HEK293 (cell line): ENCODE measurements around the gene PCBP1.

Source experiments
- YY1 ChIP-seq: fragments of 450-650 bp; formaldehyde crosslinking; IDR thresholded peaks from 2 replicates; pipeline ENCODE4 v1.5.1; 2018; ENCODE audit warnings: missing biosample characterization, missing genetic modification characterization
- ZNF274 ChIP-seq, 2 experiments: fragments of 200-500 bp in 1 of 2; fragments of 450-650 bp in 1 of 2; sonication (Bioruptor generic) in 1 of 2; formaldehyde crosslinking in 1 of 2; IDR thresholded peaks; 2 replicates each; pipeline versions ENCODE4 v1.5.1 to v1.6.1; 2014 to 2016; ENCODE audit warnings: borderline replicate concordance in 1 of 2, inconsistent platforms in 1 of 2, low read length in 1 of 2, missing biosample characterization in 1 of 2, missing genetic modification characterization in 1 of 2
- ZNF560 ChIP-seq: fragments of 450-650 bp; formaldehyde crosslinking; IDR thresholded peaks from 2 replicates; pipeline ENCODE4 v1.5.1; 2017; ENCODE audit warnings: missing biosample characterization, missing genetic modification characterization, borderline replicate concordance
- TF ChIP-seq, protein P1 (sequence below): fragments of 450-650 bp; formaldehyde crosslinking; IDR thresholded peaks from 2 replicates; pipeline ENCODE4 v1.5.1; 2016; ENCODE audit warnings: missing biosample characterization, missing genetic modification characterization
- TF ChIP-seq, protein P2 (sequence below): fragments of 450-650 bp; formaldehyde crosslinking; IDR thresholded peaks from 2 replicates; pipeline ENCODE4 v1.5.1; 2016; ENCODE audit warnings: missing biosample characterization, missing genetic modification characterization
- TF ChIP-seq, protein P3 (sequence below): fragments of 450-650 bp; formaldehyde crosslinking; IDR thresholded peaks from 2 replicates; pipeline ENCODE4 v1.5.1; 2017; ENCODE audit warnings: missing biosample characterization, missing genetic modification characterization

DNA sequence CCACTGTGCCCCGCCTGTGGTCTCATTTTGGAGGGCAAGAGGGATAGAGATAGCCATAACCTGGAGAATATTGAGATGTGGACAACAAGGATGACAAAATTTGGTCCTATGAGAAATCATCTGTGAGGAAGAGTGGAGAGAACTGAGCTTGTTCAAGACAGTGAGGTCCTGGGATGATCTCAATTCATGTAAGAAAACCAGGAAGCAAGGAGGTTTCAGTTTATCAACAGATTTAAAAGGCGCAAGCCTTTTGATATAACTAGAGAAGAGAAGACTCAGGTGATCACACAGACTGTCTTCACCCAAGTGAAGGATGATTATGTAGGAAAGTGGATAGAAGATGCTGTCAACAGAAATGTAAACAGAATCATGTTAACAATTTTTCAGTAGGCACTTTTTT is 39.1 kb downstream of the PCBP1 start:
- TF ChIP-seq, protein P1, sequence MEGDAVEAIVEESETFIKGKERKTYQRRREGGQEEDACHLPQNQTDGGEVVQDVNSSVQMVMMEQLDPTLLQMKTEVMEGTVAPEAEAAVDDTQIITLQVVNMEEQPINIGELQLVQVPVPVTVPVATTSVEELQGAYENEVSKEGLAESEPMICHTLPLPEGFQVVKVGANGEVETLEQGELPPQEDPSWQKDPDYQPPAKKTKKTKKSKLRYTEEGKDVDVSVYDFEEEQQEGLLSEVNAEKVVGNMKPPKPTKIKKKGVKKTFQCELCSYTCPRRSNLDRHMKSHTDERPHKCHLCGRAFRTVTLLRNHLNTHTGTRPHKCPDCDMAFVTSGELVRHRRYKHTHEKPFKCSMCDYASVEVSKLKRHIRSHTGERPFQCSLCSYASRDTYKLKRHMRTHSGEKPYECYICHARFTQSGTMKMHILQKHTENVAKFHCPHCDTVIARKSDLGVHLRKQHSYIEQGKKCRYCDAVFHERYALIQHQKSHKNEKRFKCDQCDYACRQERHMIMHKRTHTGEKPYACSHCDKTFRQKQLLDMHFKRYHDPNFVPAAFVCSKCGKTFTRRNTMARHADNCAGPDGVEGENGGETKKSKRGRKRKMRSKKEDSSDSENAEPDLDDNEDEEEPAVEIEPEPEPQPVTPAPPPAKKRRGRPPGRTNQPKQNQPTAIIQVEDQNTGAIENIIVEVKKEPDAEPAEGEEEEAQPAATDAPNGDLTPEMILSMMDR (tag by site-specific recombination): no peak
- TF ChIP-seq, protein P2, sequence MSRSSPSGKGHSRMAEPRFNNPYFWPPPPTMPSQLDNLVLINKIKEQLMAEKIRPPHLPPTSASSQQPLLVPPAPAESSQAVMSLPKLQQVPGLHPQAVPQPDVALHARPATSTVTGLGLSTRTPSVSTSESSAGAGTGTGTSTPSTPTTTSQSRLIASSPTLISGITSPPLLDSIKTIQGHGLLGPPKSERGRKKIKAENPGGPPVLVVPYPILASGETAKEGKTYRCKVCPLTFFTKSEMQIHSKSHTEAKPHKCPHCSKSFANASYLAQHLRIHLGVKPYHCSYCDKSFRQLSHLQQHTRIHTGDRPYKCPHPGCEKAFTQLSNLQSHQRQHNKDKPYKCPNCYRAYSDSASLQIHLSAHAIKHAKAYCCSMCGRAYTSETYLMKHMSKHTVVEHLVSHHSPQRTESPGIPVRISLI (tag by site-specific recombination): no peak
- TF ChIP-seq ZNF560 (tag by site-specific recombination) (no peak), YY1 (no peak), ZNF274 (IDR thresholded peaks at IDR 0.05; ENCODE audit: low read length) (no peak), ZNF274 (tag by site-specific recombination; IDR thresholded peaks at IDR 0.05; ENCODE audit: borderline replicate concordance) (no peak)
- TF ChIP-seq, protein P3, sequence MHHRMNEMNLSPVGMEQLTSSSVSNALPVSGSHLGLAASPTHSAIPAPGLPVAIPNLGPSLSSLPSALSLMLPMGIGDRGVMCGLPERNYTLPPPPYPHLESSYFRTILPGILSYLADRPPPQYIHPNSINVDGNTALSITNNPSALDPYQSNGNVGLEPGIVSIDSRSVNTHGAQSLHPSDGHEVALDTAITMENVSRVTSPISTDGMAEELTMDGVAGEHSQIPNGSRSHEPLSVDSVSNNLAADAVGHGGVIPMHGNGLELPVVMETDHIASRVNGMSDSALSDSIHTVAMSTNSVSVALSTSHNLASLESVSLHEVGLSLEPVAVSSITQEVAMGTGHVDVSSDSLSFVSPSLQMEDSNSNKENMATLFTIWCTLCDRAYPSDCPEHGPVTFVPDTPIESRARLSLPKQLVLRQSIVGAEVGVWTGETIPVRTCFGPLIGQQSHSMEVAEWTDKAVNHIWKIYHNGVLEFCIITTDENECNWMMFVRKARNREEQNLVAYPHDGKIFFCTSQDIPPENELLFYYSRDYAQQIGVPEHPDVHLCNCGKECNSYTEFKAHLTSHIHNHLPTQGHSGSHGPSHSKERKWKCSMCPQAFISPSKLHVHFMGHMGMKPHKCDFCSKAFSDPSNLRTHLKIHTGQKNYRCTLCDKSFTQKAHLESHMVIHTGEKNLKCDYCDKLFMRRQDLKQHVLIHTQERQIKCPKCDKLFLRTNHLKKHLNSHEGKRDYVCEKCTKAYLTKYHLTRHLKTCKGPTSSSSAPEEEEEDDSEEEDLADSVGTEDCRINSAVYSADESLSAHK: no peak
